ENCODE data around the gene GPR18. TPM values are rescaled to one million over a fixed set of nuclear protein-coding genes. Genes with fewer than 3 reads are reported as not detected.

The GPR18 gene
- total and polyA plus RNA-seq, 4 donors = 0.21 to 1.3 (median 0.42) TPM

DNA sequence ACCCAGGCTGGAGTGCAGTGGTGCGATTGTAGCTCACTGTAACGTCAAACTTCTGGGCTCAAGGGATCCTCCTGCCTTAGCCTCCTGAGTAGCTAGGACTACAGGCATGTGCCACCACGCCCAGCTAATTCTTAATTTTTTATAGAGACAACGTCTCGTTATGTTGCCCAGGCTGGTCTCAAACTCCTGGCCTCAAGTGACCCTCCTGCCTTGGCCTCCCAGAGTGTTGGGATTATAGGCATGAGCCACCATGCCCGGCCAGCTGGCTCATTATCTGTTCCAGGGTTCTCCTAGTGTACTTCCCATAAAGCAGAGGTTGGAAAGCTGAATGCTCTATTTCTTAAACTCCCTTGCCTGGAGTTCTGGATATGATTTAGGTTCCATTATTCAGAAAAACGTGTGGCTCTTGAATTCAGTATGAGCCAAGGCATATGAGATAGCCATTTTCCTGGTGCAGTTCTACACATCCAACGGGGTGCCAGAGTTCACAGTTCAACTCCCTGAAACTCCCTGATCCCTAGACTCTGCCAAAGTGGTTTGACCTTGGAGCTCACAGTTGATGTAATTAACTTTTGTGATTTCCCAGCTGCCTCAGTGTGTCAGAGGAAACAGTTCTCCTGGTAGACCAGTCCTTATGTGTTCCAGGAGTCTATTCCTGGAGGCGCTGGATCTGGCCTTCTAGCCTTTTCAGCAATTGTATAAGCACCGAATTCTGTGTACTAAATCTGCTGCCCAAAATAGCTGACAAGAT lies 27.4 kb upstream of the GPR18 start:
- no peaks in the 10 kb centered on the region for H3K27me3 ChIP-seq (ENCODE audit: control insufficient read depth in 3 of 3, insufficient read depth in 3 of 3, low read length in 2 of 3)
- peak in 2 of 3 donors; percentile 51 to 67 for DNase-seq
- H3K27ac ChIP-seq (ENCODE audit: low read depth in 1 of 2, low read length in 1 of 2) = peak overlapping the region in 1 of 2 donors; percentile 5

DNA sequence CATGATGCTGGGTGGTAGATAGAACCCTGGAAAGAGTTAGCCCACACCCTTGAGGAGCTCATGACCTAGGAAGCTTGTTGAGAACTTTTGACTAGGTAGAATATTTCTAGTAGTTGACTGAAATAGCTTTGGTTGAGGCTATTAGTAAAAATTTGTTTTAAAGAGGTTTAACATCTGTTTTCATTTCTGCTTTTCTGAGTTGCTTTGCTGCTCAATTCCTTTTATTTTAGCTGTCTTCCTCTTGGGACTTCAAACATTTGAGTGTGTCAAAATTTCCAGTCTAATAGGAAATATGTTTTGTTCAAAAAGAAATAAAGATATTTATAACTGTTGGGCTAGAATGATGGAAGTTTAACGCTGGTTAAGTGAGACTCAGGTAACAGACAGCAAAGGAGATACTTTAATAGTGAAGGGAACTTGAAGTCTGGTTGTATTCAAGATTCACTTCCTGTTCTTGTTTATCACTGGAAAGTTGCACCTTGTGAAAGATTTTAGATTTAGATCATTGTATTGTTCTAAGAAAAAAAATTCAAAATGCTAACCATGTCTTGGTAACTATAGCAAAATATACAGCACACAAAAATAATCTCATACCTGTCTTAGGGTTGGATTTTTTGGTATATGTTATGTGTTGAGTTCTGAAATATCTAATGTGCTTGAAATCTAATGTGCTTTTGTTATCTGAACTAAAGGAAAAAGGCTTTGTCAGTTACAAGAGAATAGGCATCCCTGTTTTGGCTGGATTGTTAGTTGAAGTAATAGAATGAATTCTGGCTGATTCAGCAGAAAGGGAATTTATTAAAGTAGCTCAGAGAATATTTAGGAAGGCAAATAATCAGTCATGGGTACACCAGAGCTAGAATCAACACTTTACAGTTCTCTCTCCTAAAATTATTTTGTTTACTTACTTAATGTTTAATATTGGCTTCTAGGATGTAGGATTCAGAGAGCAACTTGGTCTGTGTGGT lies 24.4 kb upstream of the GPR18 start:
- Histone ChIP-seq H3K9me3 (ENCODE audit: control insufficient read depth in 4 of 4, insufficient read depth in 3 of 4, low read length in 3 of 4) (no peaks in the 10 kb centered on the region), H3K36me3 (ENCODE audit: control insufficient read depth in 4 of 4, insufficient read depth in 4 of 4, low read length in 4 of 4) (peaks cover 0 to 4% (median 1%) of the 10 kb centered on the region in 4 donors), H3K4me3 (no peak overlapping the region), H3K4me1 (ENCODE audit: control insufficient read depth in 5 of 5, insufficient read depth in 5 of 5, low read length in 5 of 5) (peaks cover 2 to 38% (median 11%) of the 10 kb centered on the region in 5 donors), H3K27ac (ENCODE audit: low read depth in 1 of 2, low read length in 1 of 2) (peak overlapping the region in 1 of 2 donors; percentile 62), H3K27me3 (ENCODE audit: control insufficient read depth in 3 of 3, insufficient read depth in 3 of 3, low read length in 2 of 3) (no peaks in the 10 kb centered on the region), H3K9ac (ENCODE audit: insufficient read depth in 1 of 2, low read length in 2 of 2) (no peak overlapping the region)
- ATAC-seq (ENCODE audit: insufficient read depth, low FRiP score) = no peak
- WGBS, 2 donors = 35 to 36% methylated on average over 1 of the region's 1 CpG
- DNase-seq = peak in 1 of 3 donors; percentile 56
- TF ChIP-seq, protein P1, sequence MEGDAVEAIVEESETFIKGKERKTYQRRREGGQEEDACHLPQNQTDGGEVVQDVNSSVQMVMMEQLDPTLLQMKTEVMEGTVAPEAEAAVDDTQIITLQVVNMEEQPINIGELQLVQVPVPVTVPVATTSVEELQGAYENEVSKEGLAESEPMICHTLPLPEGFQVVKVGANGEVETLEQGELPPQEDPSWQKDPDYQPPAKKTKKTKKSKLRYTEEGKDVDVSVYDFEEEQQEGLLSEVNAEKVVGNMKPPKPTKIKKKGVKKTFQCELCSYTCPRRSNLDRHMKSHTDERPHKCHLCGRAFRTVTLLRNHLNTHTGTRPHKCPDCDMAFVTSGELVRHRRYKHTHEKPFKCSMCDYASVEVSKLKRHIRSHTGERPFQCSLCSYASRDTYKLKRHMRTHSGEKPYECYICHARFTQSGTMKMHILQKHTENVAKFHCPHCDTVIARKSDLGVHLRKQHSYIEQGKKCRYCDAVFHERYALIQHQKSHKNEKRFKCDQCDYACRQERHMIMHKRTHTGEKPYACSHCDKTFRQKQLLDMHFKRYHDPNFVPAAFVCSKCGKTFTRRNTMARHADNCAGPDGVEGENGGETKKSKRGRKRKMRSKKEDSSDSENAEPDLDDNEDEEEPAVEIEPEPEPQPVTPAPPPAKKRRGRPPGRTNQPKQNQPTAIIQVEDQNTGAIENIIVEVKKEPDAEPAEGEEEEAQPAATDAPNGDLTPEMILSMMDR (IDR thresholded peaks at IDR 0.05; ENCODE audit: control extremely low read depth, extremely low read depth) = no peak

More for the DNA sequence above, 27.4 kb upstream of the GPR18 start:
- Histone ChIP-seq H3K4me1 (ENCODE audit: control insufficient read depth in 5 of 5, insufficient read depth in 5 of 5, low read length in 5 of 5) (peaks cover 0 to 53% (median 15%) of the 10 kb centered on the region in 5 donors), H3K36me3 (ENCODE audit: control insufficient read depth in 4 of 4, insufficient read depth in 4 of 4, low read length in 4 of 4) (peaks cover 0 to 2% (median under 1%) of the 10 kb centered on the region in 4 donors), H3K9ac (ENCODE audit: insufficient read depth in 1 of 2, low read length in 2 of 2) (no peak overlapping the region), H3K4me3 (no peak overlapping the region), H3K9me3 (ENCODE audit: control insufficient read depth in 4 of 4, insufficient read depth in 3 of 4, low read length in 3 of 4) (no peaks in the 10 kb centered on the region)
- no peak for ATAC-seq (ENCODE audit: insufficient read depth, low FRiP score)
- 88 to 92% methylated on average over 10 of the region's 10 CpGs for WGBS, 2 donors
- TF ChIP-seq, protein P1 (IDR thresholded peaks at IDR 0.05; ENCODE audit: control extremely low read depth, extremely low read depth) = no peak

GRCh38 chr13:99281811-99282263 lies 23.7 kb upstream of the GPR18 start:
- Histone ChIP-seq H3K4me3 (no peak overlapping the region), H3K4me1 (ENCODE audit: control insufficient read depth in 5 of 5, insufficient read depth in 5 of 5, low read length in 5 of 5) (peaks cover 2 to 32% (median 11%) of the 10 kb centered on the region in 5 donors), H3K9ac (ENCODE audit: insufficient read depth in 1 of 2, low read length in 2 of 2) (no peak overlapping the region), H3K27ac (ENCODE audit: low read depth in 1 of 2, low read length in 1 of 2) (peak overlapping the region in 1 of 2 donors; percentile 62), H3K9me3 (ENCODE audit: control insufficient read depth in 4 of 4, insufficient read depth in 3 of 4, low read length in 3 of 4) (no peaks in the 10 kb centered on the region), H3K36me3 (ENCODE audit: control insufficient read depth in 4 of 4, insufficient read depth in 4 of 4, low read length in 4 of 4) (peaks cover 0 to 4% (median 1%) of the 10 kb centered on the region in 4 donors), H3K27me3 (ENCODE audit: control insufficient read depth in 3 of 3, insufficient read depth in 3 of 3, low read length in 2 of 3) (no peaks in the 10 kb centered on the region)
- TF ChIP-seq, protein P1 (IDR thresholded peaks at IDR 0.05; ENCODE audit: control extremely low read depth, extremely low read depth) = no peak
- DNase-seq = peak in 1 of 3 donors; percentile 24
- ATAC-seq (ENCODE audit: insufficient read depth, low FRiP score) = peak; percentile 54
- 50 to 60% methylated on average over 5 of the region's 5 CpGs for WGBS, 2 donors
